HG03460 (cell line): ENCODE results near the gene SPAG4.
A peak's percentile ranks its signal among the peaks of the same experiment; 100 is the strongest.

Experiments
- ATAC-seq: cut with Tn5 transposase; IDR thresholded peaks from one replicate; pipeline ENCODE4 v1.9.1; 2021; ENCODE audit not compliant: unreplicated experiment

Gene SPAG4

GRCh38 chr20:35652641-35653429 is 37.2 kb downstream of the SPAG4 start:
- ATAC-seq = no peak

- no peak for ATAC-seq
These were observed 37.8 kb downstream of the SPAG4 start for GRCh38 chr20:35653430-35653734.

GRCh38 chr20:35653893-35654292 is 38.3 kb downstream of the SPAG4 start:
- no peak for ATAC-seq

- no peak for ATAC-seq
These were observed 38.8 kb downstream of the SPAG4 start for GRCh38 chr20:35654415-35654814.

- no peak for ATAC-seq
These were observed 41.6 kb downstream of the SPAG4 start for GRCh38 chr20:35657271-35657670.

- ATAC-seq = no peak
These were observed 44.7 kb downstream of the SPAG4 start for GRCh38 chr20:35660122-35660937.

GRCh38 chr20:35661053-35661452 is 45.4 kb downstream of the SPAG4 start:
- no peak for ATAC-seq

GRCh38 chr20:35661908-35662307 is 46.3 kb downstream of the SPAG4 start:
- no peak for ATAC-seq

GRCh38 chr20:35662551-35662950 is 46.9 kb downstream of the SPAG4 start:
- no peak for ATAC-seq

GRCh38 chr20:35663516-35664465 is 48.2 kb downstream of the SPAG4 start:
- peak; percentile 27 for ATAC-seq

GRCh38 chr20:35664466-35665206 is 49.0 kb downstream of the SPAG4 start, which contains the start of the genes CPNE1 and RBM12:
TSS of gene CPNE1 (minus strand) at chr20:35664900. CDS start at chr20:35632923, 31,977 bp downstream.
TSS of gene RBM12 (minus strand) at chr20:35664900. CDS start at chr20:35655322, 9,578 bp downstream.
- ATAC-seq = peak; percentile 68

- no peak for ATAC-seq
These were observed 50.3 kb downstream of the SPAG4 start for GRCh38 chr20:35665949-35666288.

GRCh38 chr20:35669221-35669620 is 53.6 kb downstream of the SPAG4 start:
- ATAC-seq = no peak

GRCh38 chr20:35669681-35670080 is 54.1 kb downstream of the SPAG4 start:
- no peak for ATAC-seq
